ENCODE results near the gene EPHA7. TPM values are rescaled to one million over a fixed set of nuclear protein-coding genes. Genes with fewer than 3 reads are reported as not detected.
A peak's percentile ranks its signal among the peaks of the same experiment; 100 is the strongest.

The EPHA7 gene
- total RNA-seq, 4 donors from 2014 or later: 0.11 to 0.95 (median 0.47) TPM; not detected in 1

DNA sequence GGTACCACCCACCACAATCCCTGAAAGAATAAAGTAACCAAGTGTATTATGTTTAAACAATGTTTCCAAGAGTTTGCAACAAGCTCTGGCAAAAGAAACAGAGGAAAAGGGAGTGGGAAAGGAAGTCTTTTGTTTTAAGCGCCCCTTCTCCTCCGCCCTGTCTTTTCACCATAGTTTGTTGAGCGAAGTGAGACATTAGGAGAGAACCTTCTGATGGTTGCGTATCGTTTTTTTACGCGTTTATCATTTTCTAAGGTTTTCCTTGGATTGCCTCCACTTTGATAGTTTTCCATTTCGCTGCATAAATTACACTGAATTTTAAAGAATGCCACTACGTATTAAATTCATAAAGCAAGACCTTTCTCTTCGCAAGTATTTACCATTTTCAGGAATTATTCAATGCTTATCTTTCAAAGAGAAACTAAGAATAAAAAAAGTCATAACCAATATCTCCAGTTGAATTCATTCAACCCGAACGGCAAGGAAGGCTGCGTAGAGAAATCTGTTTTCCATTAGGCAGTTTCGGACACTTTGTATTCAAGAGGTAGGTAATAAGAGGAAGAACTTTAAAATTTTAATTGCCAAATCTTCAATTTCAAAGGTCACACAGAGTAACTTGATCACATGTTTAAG is 920 bp upstream of the EPHA7 start:
- peak overlapping the region in 2 of 4 donors; percentile 34 to 64 for H3K27ac ChIP-seq
- no peaks in the 10 kb centered on the region for H3K9me3 ChIP-seq
- peaks cover 18 to 43% (median 19%) of the 10 kb centered on the region in 3 donors for H3K4me1 ChIP-seq
- H3K36me3 ChIP-seq: no peaks in the 10 kb centered on the region
- intact Hi-C loops (cut with DNase I): no loop called here
- DNase-seq: no peak
- peak overlapping the region in 3 of 4 donors; percentile 43 to 58 (median 56) for H3K4me3 ChIP-seq
- 12 to 13% methylated on average over 14 of the region's 14 CpGs for WGBS, 2 donors
- peaks cover 0 to 80% (median 15%) of the 10 kb centered on the region in 4 donors for H3K27me3 ChIP-seq
- TF ChIP-seq, protein P1, sequence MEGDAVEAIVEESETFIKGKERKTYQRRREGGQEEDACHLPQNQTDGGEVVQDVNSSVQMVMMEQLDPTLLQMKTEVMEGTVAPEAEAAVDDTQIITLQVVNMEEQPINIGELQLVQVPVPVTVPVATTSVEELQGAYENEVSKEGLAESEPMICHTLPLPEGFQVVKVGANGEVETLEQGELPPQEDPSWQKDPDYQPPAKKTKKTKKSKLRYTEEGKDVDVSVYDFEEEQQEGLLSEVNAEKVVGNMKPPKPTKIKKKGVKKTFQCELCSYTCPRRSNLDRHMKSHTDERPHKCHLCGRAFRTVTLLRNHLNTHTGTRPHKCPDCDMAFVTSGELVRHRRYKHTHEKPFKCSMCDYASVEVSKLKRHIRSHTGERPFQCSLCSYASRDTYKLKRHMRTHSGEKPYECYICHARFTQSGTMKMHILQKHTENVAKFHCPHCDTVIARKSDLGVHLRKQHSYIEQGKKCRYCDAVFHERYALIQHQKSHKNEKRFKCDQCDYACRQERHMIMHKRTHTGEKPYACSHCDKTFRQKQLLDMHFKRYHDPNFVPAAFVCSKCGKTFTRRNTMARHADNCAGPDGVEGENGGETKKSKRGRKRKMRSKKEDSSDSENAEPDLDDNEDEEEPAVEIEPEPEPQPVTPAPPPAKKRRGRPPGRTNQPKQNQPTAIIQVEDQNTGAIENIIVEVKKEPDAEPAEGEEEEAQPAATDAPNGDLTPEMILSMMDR (IDR thresholded peaks at IDR 0.05): no peak
- TF ChIP-seq POLR2A (IDR thresholded peaks at IDR 0.05): no peak

DNA sequence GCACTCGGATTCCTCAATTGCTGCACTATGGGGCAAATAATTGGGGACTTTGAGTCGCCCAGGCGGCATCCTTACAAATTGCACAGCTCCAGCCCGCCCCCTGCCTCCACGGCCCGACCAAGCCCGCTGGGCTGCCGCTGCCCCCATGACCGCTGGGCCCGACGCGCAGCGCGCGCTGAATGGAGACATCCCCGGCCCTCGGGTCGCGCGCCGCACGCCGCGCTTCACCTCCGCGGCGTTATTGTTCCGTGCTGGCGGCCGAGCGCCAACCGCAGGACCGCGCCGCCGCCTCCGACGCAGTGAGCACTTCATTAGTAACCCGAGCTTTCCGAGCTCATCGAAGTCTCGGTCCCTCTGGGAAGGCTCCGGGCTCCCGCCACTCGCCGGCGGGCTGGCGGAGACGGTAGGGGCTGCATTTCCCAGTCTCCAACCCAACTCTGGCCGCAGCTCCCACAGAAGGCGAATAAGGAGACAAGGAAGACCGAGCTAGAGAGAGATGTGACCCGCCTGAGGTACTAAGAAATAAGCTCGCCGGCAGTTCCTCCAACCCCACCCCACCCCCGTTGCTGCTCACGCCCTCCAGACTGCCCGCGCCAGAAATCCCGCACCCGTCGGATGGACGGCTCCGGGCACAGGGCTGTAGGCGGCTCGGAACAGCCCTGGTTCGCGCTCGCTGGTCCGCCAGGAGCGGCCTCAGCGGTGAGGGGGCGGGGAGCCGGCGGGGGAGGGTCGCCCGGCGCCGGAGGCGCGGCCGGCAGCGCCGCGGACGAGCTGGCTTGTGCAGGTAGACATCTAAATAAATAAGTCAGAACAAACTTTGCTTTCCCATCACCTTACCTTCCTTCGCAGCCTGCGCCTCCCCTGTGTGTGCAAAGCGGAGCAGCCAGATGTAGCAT is 703 bp downstream of the EPHA7 start:
- no peak for DNase-seq
- Histone ChIP-seq H3K27ac (peak overlapping the region in 3 of 4 donors; percentile 9 to 49 (median 17)), H3K9me3 (no peaks in the 10 kb centered on the region), H3K36me3 (no peaks in the 10 kb centered on the region), H3K4me1 (peaks cover 18 to 43% (median 19%) of the 10 kb centered on the region in 3 donors), H3K27me3 (peaks cover 0 to 96% (median 15%) of the 10 kb centered on the region in 4 donors), H3K4me3 (peak overlapping the region; percentile 28 to 58 (median 50))
- TF ChIP-seq POLR2A (IDR thresholded peaks at IDR 0.05): no peak
- TF ChIP-seq, protein P1 (IDR thresholded peaks at IDR 0.05): no peak
- WGBS, 2 donors: 3 to 5% methylated on average over 7 to 41 of the region's 89 CpGs
- intact Hi-C loops (cut with DNase I): no loop called here

DNA sequence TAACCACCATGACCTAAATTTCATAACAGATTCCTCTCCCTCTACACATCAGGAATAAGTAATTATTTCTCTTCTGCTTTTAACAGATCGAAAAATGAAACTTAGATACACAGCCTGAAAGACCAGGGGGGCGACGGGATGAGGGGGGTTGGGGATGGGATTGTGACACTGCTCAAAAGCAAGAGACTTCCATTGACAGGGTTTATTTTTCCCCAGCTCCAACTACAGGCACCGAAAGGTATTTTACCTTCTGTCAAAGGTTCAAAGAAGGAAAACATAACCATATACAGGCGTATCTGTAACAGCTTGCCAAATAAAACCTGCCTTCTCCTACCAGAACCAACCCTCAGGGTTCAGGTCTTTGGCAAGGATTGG is 1.3 kb downstream of the EPHA7 start:
- peaks cover 0 to 99% (median 15%) of the 10 kb centered on the region in 4 donors for H3K27me3 ChIP-seq
- no peak for TF ChIP-seq POLR2A (IDR thresholded peaks at IDR 0.05)
- TF ChIP-seq, protein P1 (IDR thresholded peaks at IDR 0.05): no peak
- intact Hi-C loops (cut with DNase I): no loop called here
- H3K4me3 ChIP-seq: peak overlapping the region; percentile 28 to 58 (median 50)
- H3K4me1 ChIP-seq: peaks cover 18 to 43% (median 19%) of the 10 kb centered on the region in 3 donors
- H3K36me3 ChIP-seq: no peaks in the 10 kb centered on the region
- H3K9me3 ChIP-seq: no peaks in the 10 kb centered on the region
- 0 to 3% methylated on average over 5 of the region's 5 CpGs for WGBS, 2 donors
- peak overlapping the region in 2 of 4 donors; percentile 17 to 49 for H3K27ac ChIP-seq
- no peak for DNase-seq

DNA sequence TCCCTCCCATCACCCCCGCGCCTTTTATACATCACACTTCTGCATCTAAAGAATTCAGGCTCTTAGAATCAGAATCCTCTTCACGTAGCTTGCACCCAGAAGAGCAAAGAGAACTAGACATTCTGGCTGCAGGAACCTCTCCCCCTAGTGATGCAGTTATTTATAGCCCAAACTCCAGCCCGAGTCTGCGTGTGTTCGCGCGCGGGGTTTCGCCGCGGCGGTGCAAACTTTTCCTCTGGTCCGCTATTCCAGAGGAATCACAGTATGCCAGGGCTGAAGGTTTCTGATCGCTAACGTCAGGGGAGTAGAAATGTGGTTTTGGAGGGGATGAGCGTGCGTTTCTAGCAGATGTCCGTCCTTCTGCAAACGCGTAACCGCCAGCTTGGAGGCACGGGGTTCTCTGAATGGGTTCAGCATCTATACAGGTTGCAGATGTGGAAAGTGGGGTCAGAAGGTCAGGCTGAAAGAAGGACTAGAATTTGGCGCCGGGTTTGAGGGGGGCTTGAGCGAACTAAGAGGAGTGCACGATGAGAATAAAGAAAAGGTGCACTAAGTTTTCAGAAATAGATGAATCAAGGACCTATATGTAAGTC is 1.8 kb downstream of the EPHA7 start:
- 4 to 5% methylated on average over 12 to 16 of the region's 27 CpGs for WGBS, 2 donors
- Histone ChIP-seq H3K36me3 (no peaks in the 10 kb centered on the region), H3K27me3 (peaks cover 0 to 94% (median 15%) of the 10 kb centered on the region in 4 donors), H3K4me1 (peaks cover 18 to 43% (median 19%) of the 10 kb centered on the region in 3 donors), H3K4me3 (peak overlapping the region in 3 of 4 donors; percentile 43 to 58 (median 56)), H3K9me3 (no peaks in the 10 kb centered on the region), H3K27ac (peak overlapping the region in 2 of 4 donors; percentile 21 to 71)
- intact Hi-C loops (cut with DNase I): no loop called here
- no peak for DNase-seq
- no peak for TF ChIP-seq POLR2A (IDR thresholded peaks at IDR 0.05)
- TF ChIP-seq, protein P1 (IDR thresholded peaks at IDR 0.05): no peak
